ENCODE measurements around the gene RAB36.

RAB36 gene

DNA sequence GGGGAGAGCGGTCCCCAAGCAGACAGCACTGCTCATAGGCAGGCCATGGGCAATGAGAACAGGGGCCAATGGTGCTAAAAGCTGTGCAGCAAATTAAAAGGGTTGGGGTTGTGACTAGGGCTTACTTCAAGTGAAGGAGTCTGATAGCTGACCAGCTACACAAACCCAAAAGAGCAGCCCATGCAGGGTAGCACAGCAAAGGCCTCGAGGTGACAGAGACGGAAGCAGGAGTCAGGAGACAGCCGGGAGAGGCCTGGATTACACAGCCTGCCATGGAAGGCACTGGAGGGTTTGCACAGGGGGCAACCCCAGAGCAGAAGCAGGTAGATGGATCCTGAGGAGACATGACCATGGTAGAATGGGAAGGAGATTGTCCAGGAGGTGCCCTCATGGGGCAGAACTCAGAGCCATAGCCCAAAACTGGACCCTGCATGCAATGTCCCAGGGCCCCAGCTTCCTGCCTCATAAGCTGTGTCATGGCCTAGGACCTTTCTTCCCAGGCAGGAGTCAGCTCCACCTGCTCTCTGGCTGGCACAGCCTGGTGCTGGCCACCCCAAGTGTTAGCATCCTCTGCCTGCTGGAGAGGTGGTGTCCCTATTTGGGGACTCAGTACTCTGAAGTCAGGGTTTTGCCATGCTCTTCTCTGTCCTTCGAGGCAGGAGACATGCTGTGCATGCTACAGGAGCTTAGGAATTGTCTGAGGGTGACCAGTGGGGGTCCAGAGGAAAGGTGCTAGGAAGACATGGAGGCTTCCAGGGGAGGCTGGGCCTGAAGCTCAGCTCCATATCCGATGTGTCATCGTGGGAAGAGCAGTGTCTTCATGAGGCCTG is 36.8 kb upstream of the RAB36 start:
- DNase-seq (ENCODE audit: low read depth in 1 of 2, low spot score in 1 of 2), result no peak

DNA sequence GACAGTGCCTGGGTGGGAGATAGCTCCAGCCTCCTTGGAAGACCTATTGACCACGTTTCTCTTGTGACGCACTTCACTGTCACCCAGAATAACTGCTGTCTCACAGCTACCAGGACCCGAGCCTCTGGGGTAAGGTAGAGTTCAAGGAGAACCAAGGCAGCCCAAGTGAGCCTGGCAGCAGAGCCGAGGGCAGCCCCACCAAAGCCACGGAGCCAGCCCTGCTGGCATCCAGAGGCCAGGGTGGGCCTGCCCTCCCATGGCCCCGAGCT is 36.3 kb upstream of the RAB36 start:
- DNase-seq (ENCODE audit: low read depth in 1 of 2, low spot score in 1 of 2), result no peak

GRCh38 chr22:23109441-23109978 is 35.8 kb upstream of the RAB36 start:
- DNase-seq (ENCODE audit: low read depth in 1 of 2, low spot score in 1 of 2), result no peak

DNA sequence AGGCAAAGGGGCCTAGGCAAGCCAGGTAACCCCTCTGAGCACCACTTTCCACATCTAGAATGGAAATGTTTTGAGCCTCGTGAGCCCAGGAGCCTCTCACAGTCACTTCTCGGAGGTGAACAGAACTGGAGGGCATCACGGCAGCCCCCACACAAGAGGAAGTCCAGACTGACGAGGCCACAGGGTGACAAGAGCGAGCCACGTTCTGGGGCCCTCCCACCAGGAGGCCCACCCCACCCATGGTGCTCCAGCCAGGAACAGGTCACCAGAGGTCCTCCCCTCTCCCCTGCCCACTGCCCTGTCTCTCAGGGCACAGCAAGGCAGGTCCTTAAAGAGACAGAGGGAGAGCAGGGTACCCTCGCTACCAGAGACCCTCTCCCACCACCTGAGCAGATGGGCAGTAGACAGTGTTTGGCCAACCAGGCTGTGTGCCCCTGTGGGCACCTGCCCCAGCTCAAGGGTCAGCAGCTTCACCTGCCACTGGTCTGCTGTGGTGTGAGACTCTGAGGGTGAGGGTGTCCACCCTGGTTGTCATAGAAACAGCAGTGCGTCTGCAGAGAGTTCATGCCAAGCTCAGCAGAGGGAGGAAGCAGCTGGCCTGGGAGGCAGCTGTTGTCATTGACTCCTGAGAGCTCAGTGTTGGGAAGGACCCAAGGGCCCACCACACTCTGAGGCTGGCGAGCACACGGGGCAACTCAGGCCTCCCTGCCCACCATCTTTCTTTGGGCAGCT is 34.9 kb upstream of the RAB36 start:
- no peak for DNase-seq (ENCODE audit: low read depth in 1 of 2, low spot score in 1 of 2)

GRCh38 chr22:23110922-23111527 is 34.3 kb upstream of the RAB36 start:
- no peak for DNase-seq (ENCODE audit: low read depth in 1 of 2, low spot score in 1 of 2)

- DNase-seq (ENCODE audit: low read depth in 1 of 2, low spot score in 1 of 2), result no peak
Measured at GRCh38 chr22:23112472-23113012, 32.7 kb upstream of the RAB36 start.

- no peak for DNase-seq (ENCODE audit: low read depth in 1 of 2, low spot score in 1 of 2)
Measured at GRCh38 chr22:23113067-23113846, 32.0 kb upstream of the RAB36 start.

DNA sequence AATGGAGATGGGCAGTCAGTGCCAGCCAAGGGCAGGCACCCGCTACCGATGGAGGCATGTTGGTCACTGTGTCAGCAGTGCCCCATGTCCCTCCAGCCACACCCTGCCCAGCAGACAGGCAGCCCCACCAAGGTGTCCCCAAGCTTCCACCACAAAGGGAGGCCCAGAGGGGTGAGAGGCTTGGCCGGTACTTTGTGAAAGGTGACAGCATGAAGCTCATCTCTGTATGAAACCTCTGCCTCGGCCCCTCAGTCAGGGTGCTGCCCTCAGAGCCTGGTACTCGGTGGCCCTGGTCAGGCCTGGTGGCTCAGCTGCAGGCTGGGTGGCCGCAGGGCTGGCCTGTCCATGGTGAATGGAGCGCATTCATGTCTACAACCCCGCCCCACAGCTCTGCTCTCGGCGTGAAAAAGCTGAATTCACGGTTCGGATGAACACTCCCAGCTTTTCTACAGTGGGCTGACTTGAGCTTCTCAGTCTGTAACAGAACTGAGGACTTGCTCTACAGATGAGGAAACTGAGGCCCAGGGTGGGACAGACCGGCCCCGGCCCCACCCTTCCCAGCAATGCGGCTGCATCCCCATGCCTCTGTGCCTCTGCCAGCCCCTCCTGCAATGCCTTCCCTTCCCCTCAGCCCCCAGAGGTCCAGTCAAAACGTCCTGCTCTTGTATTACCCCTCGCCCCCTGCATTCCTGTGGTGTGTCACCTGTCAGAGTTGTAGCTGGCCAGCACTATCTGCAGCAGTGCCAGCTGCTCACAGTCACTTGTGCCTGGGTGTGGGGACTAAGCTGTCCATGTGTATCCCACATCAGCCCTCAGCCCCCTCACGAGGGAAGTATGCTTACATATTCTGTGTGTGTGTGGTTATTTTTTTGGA is 31.2 kb upstream of the RAB36 start:
- no peak for DNase-seq (ENCODE audit: low read depth in 1 of 2, low spot score in 1 of 2)

- DNase-seq (ENCODE audit: low read depth in 1 of 2, low spot score in 1 of 2), result no peak
Measured at GRCh38 chr22:23114721-23115020, 30.6 kb upstream of the RAB36 start.

- DNase-seq (ENCODE audit: low read depth in 1 of 2, low spot score in 1 of 2), result no peak
Measured at GRCh38 chr22:23115369-23115768, 29.9 kb upstream of the RAB36 start.

- DNase-seq (ENCODE audit: low read depth in 1 of 2, low spot score in 1 of 2), result no peak
Measured at GRCh38 chr22:23115825-23116494, 29.3 kb upstream of the RAB36 start.

- no peak for DNase-seq (ENCODE audit: low read depth in 1 of 2, low spot score in 1 of 2)
Measured at GRCh38 chr22:23116506-23117263, 28.6 kb upstream of the RAB36 start.

DNA sequence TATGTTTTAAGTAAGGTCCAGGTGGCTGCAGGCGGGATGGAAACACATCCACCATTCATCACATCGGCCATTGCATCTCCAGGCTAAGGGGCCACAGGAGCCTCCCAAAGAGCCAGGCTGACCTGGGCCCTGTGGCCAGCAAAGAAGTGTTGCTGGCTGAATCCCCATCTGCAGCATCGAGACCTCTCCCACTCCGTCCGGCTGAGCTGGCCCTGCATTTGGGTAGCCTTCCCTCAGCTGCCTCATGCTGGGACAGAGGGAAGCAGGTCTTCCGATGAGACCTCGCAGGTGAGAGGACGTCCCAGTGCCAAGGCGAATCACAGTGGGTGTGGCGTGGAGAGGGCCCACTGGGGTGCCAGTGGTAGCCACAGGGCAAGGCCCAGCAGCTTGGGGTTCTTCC is 28.0 kb upstream of the RAB36 start:
- DNase-seq (ENCODE audit: low read depth in 1 of 2, low spot score in 1 of 2), result no peak

- no peak for DNase-seq (ENCODE audit: low read depth in 1 of 2, low spot score in 1 of 2)
Measured at GRCh38 chr22:23117891-23118646, 27.2 kb upstream of the RAB36 start.

- no peak for DNase-seq (ENCODE audit: low read depth in 1 of 2, low spot score in 1 of 2)
Measured at GRCh38 chr22:23118647-23119493, 26.4 kb upstream of the RAB36 start.

DNA sequence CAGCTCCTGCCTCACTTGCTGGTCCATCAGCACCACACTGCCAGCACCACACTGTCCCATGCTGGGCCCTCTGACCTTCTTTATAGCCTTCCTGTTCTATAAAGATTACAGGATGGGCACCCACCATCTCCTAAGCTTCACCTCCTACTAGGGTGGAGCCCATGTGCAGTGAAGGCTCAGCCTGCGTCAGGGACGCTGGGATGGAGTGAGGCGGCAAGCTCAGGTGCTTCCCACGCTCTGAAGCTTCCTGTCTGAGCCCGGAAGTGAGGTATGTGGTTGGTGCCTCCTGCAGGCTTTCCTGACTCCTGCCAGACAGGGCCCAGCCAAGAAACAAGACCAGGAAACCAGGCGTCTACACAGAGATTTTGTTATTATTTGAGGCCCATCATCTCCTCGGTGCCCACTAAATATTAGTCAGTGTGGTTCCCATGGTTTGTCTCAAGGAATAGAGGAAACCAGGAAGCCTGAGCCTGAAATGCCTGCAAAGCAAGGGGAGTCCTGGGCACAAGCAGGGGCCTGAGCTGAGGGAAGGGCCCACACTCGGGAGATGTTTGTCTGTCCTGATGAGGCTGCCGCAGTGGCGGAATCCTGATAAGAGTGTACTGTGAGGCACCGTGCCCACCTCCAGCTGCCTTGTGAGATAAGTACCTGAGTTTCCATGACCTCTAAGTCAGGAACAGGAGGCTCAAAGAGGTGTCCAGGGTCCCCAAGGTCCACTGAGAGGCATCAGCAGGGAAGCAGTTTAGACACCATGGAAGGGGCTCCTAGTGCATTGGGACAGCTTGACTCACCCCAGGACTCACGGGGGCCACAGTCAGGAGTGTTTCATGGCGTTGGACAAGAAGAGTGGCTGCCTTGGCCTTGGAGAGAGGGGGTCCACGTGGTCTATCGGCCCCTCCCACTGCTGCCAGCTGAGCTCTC is 25.5 kb upstream of the RAB36 start:
- peak; percentile 15 to 20 for DNase-seq (ENCODE audit: low read depth in 1 of 2, low spot score in 1 of 2)

All from stimulated activated CD4-positive, alpha-beta T cell treated with anti-CD3 and anti-CD28 coated beads, Interleukin-15, amount 100 ng/mL, for 1 hour (primary cell).